IMR-90 (cell line): ENCODE measurements around the gene GJB3. TPM values are rescaled to one million over a fixed set of nuclear protein-coding genes. Genes with fewer than 3 reads are reported as not detected.
"Not testable (repeated sequence)": the region's sequence is repeated elsewhere in the genome, so short reads cannot be mapped to it uniquely, and the experiment has no call there.

Experiments
- ATAC-seq: fragments of 200-7000 bp; cut with Tn5 transposase; 2 replicates; pipeline ENCODE4 v1.9.1; 2020; ENCODE audit warnings: low read depth, mild to moderate bottlenecking, moderate library complexity
- BruUV-seq: library from RNA; stranded (reverse); fragments of 400-500 nt; replicated peaks from 2 replicates; lab custom pipeline; 2021; lab: Mats Ljungman, UMichigan
- CTCF ChIA-PET: fragments of 300-600 bp; formaldehyde crosslinking; extraction: SDS; loops from one replicate; lab custom pipeline; 2021; ENCODE audit warnings: antibody characterized with exemption; lab: Yijun Ruan, JAX
- POLR2A ChIA-PET: fragments of 300-600 bp; sonication (Branson Sonifier 250); formaldehyde crosslinking; loops from one replicate; lab custom pipeline; 2022; ENCODE audit warnings: antibody characterized with exemption; ENCODE audit not compliant: unreplicated experiment; lab: Charles Lee
- DNase-seq: peaks from one replicate; pipeline ENCODE4 v3.0.0; 2013
- H2AFZ ChIP-seq: replicated peaks from 2 replicates; pipeline ENCODE3; 2013; ENCODE audit warnings: low read length, mild to moderate bottlenecking; ENCODE audit not compliant: poor library complexity
- H2AK5ac ChIP-seq: 2 replicates; pipeline ENCODE4 v1.6.1; 2013; ENCODE audit warnings: low read depth, low read length, inconsistent platforms
- H2AK9ac ChIP-seq: replicated peaks from 2 replicates; pipeline ENCODE3; 2013; ENCODE audit warnings: mild to moderate bottlenecking, low read depth, low read length, moderate library complexity; ENCODE audit not compliant: poor library complexity
- H2BK120ac ChIP-seq: 2 replicates; pipeline ENCODE4 v1.6.1; 2013; ENCODE audit warnings: low read depth, low read length, inconsistent platforms
- H2BK15ac ChIP-seq: 3 replicates; pipeline ENCODE4 v1.6.1; 2013; ENCODE audit warnings: low read depth, low read length, inconsistent platforms
- H2BK20ac ChIP-seq: 2 replicates; pipeline ENCODE4 v1.6.1; 2013; ENCODE audit warnings: low read depth, mild to moderate bottlenecking, inconsistent platforms, low read length, moderate library complexity
- H2BK5ac ChIP-seq: 2 replicates; pipeline ENCODE4 v1.6.1; 2013; ENCODE audit warnings: mild to moderate bottlenecking, low read depth, low read length, inconsistent platforms; ENCODE audit not compliant: poor library complexity, severe bottlenecking
- H3K14ac ChIP-seq: replicated peaks from 2 replicates; pipeline ENCODE4 v1.6.1; 2013; ENCODE audit warnings: low read depth, low read length, inconsistent platforms
- H3K18ac ChIP-seq: 2 replicates; pipeline ENCODE4 v1.6.1; 2013; ENCODE audit warnings: low read depth, low read length, control low read depth
- H3K23ac ChIP-seq: 2 replicates; pipeline ENCODE4 v1.6.1; 2013; ENCODE audit warnings: low read depth, low read length, inconsistent platforms
- H3K27ac ChIP-seq: 2 replicates; pipeline ENCODE4 v1.5.1; 2013; ENCODE audit warnings: mild to moderate bottlenecking, control low read depth, low read length; ENCODE audit not compliant: insufficient read depth
- H3K27me3 ChIP-seq: 2 replicates; pipeline ENCODE4 v1.6.1; 2013; ENCODE audit warnings: low read length; ENCODE audit not compliant: control insufficient read depth, insufficient read depth
- H3K36me3 ChIP-seq: 2 replicates; pipeline ENCODE4 v1.6.1; 2013; ENCODE audit warnings: low read length, mixed read lengths; ENCODE audit not compliant: control insufficient read depth, insufficient read depth
- H3K4ac ChIP-seq: 2 replicates; pipeline ENCODE4 v1.6.1; 2013; ENCODE audit warnings: low read depth, low read length, inconsistent platforms
- H3K4me1 ChIP-seq: 2 replicates; pipeline ENCODE4 v1.6.1; 2013; ENCODE audit warnings: low read length, mixed read lengths; ENCODE audit not compliant: control insufficient read depth, insufficient read depth
- H3K4me2 ChIP-seq: 2 replicates; pipeline ENCODE4 v1.6.1; 2013; ENCODE audit warnings: low read depth, mild to moderate bottlenecking, control low read depth, low read length, moderate library complexity
- H3K4me3 ChIP-seq: 2 replicates; pipeline ENCODE4 v1.5.1; 2013; ENCODE audit warnings: low read depth, mild to moderate bottlenecking, control low read depth, low read length, moderate library complexity; ENCODE audit not compliant: insufficient read depth
- H3K56ac ChIP-seq: 2 replicates; pipeline ENCODE4 v1.6.1; 2013; ENCODE audit warnings: low read length, inconsistent platforms; ENCODE audit not compliant: insufficient read depth; ENCODE audit errors: extremely low read depth
- H3K79me1 ChIP-seq, 2 experiments: 2 replicates each; pipeline ENCODE4 v1.6.1; 2013; ENCODE audit warnings: low read length in 2 of 2, inconsistent platforms in 1 of 2, low read depth in 1 of 2
- H3K9ac ChIP-seq: 2 replicates; pipeline ENCODE4 v1.6.1; 2013; ENCODE audit warnings: low read depth, low read length, control low read depth
- H3K9me1 ChIP-seq: 2 replicates; pipeline ENCODE4 v1.6.1; 2013; ENCODE audit warnings: low read length, inconsistent platforms; ENCODE audit not compliant: insufficient read depth
- H3K9me3 ChIP-seq: 2 replicates; pipeline ENCODE4 v1.6.1; 2013; ENCODE audit warnings: low read length; ENCODE audit not compliant: control insufficient read depth, insufficient read depth
- H4K20me1 ChIP-seq: 2 replicates; pipeline ENCODE4 v1.6.1; 2013; ENCODE audit warnings: low read length, inconsistent platforms; ENCODE audit not compliant: insufficient read depth
- H4K5ac ChIP-seq: 2 replicates; pipeline ENCODE4 v1.6.1; 2013; ENCODE audit warnings: mild to moderate bottlenecking, low read depth, low read length, control low read depth
- H4K8ac ChIP-seq, 2 experiments: 2 replicates each; pipeline ENCODE4 v1.6.1; 2013; ENCODE audit warnings: low read depth in 2 of 2, low read length in 2 of 2, control low read depth in 1 of 2, inconsistent platforms in 1 of 2
- H4K91ac ChIP-seq: 2 replicates; pipeline ENCODE4 v1.6.1; 2013; ENCODE audit warnings: low read depth, low read length, inconsistent platforms; ENCODE audit not compliant: insufficient read depth
- WGBS, 2 experiments: methylation state at CpG; one replicate each; pipeline versions ENCODE4 v1.1.5 to v1.1.7; 2013; ENCODE audit warnings: missing lambda C conversion rate in 2 of 2; ENCODE audit not compliant: insufficient read length in 1 of 2; ENCODE audit errors: extremely low coverage in 2 of 2; 5-methylcytosine and 5-hydroxymethylcytosine counted together
- dilution Hi-C: fragments of 300-500 bp; cut with HindIII; formaldehyde crosslinking; loops from one replicate; pipeline ENCODE4 v1.14.3; 2018; ENCODE audit warnings: low sequenced_read_pairs; ENCODE audit not compliant: unreplicated experiment
- in situ Hi-C: fragments of 300-500 bp; cut with MboI; formaldehyde crosslinking; loops from 3 replicates; pipeline ENCODE4 v1.14.3; 2019; ENCODE audit warnings: low sequenced_read_pairs, inconsistent platforms, mixed read lengths
- intact Hi-C: fragments of 100-400 bp; cut with micrococcal nuclease; formaldehyde crosslinking; loops from 2 replicates; pipeline ENCODE4 v1.10.0; 2022
- polyA plus RNA-seq, 3 experiments: library from polyadenylated mRNA; depleted of rRNA; stranded (reverse); fragments of >200 nt; gene quantifications; 2 replicates each; pipeline ENCODE4 v1.2.3, GENCODE V29; 2012; ENCODE audit warnings: low replicate concordance in 1 of 3
- total RNA-seq: library from RNA; depleted of rRNA; stranded (reverse); fragments of >200 nt; gene quantifications from 2 replicates; pipeline ENCODE4 v1.2.3, GENCODE V29; 2012

Gene GJB3
- total and polyA plus RNA-seq, 2 of the 4 experiments (the other 2 are of a cell fraction) = not detected

DNA sequence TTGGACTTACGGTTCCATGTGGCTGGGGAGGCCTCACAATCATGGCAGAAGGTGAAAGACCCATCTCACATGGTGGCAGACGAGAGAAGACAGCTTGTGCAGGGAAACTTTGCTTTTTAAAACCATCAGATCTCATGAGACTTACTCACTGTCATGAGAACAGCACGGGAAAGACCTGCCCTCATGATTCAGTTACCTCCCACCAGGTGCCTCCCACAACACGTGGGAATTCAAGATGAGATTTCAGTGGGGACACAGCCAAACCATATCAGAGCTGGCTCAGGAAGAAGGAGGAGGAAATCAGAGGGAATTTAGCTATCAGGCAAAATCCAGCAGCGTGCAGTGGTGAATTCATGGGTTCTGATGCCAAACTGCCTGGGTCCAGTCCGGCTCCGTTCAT is 48.2 kb upstream of the GJB3 start:
- H2AK5ac ChIP-seq, H2AFZ ChIP-seq, H3K14ac ChIP-seq, H3K36me3 ChIP-seq, H4K91ac ChIP-seq, dilution Hi-C loops, H3K9me1 ChIP-seq, H3K27me3 ChIP-seq, in situ Hi-C loops, H4K20me1 ChIP-seq, H3K27ac ChIP-seq, H3K4me1 ChIP-seq, BruUV-seq, H3K79me1 ChIP-seq, H2BK15ac ChIP-seq, intact Hi-C loops, H3K9me3 ChIP-seq, H4K8ac ChIP-seq, H3K18ac ChIP-seq, H3K4me2 ChIP-seq, H3K4ac ChIP-seq, H3K56ac ChIP-seq, H2BK120ac ChIP-seq, H2AK9ac ChIP-seq, H4K5ac ChIP-seq, H3K9ac ChIP-seq, POLR2A ChIA-PET, DNase-seq, H3K23ac ChIP-seq, H2BK20ac ChIP-seq, H2BK5ac ChIP-seq, ATAC-seq, H3K4me3 ChIP-seq: not testable (repeated sequence)
- WGBS, 2 experiments = 0% methylated on average over 1 of the region's 7 CpGs; no CpG with 5 or more reads in 1 of the 2 experiments
- CTCF ChIA-PET = interaction anchor here (0.8 kb wide), 1 partner anchor 546 kb away, joined by 5 read pairs; no protein-coding TSS in a partner anchor
